ENCODE measurements around the gene BUD13.
"Not testable (repeated sequence)": the region's sequence is repeated elsewhere in the genome, so short reads cannot be mapped to it uniquely, and the experiment has no call there.

BUD13 gene

DNA sequence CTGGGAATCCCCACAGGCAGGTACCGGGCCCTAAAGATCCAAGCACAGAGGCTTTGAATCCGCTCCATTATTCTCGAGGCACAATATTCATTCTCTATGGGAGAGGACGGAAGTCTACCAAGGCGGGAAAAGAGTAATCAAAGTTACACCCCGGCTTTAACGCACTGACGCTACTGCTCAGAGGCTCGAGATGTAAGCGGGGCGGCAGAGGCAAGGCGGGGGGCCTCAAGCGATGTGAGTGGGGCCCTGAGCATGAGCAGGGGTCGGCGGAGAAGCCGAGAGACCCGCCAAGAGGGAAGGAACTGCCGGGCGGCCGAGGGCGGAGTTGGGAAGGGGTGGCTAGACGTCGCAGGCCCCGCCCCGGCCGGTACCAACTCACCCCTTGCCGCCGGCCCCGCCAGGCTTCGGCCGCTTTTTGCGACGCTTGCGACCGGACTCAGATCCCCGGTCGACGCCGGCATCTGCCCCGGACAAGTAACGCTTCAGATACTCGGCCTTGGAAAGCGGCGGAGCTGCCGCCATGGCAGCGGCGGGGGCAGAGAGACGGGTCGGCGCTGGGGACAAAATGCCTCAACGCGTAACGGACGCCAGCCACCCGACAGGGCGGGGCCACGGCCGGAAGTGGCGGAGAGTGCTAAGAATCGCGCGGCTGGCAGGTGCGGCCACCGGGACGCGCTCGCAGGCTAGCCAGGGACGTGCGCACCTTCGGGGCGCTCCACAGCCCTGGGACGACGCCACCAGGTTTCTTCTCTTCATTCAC, at the start of gene BUD13:
BUD13 (minus strand) TSS at position 545 of the 760 bp plus-strand sequence; CDS start at position 522, 23 bp downstream.
- no peak for DNase-seq

- no peak for DNase-seq
These were observed 49.8 kb upstream of the BUD13 start for GRCh38 chr11:116822575-116822974.

- no peak for DNase-seq
These were observed 48.5 kb upstream of the BUD13 start for GRCh38 chr11:116821050-116821918.

- DNase-seq, result no peak
These were observed 46.3 kb upstream of the BUD13 start for GRCh38 chr11:116819049-116819448.

- no peak for DNase-seq
These were observed 41.7 kb upstream of the BUD13 start for GRCh38 chr11:116814502-116814901.

GRCh38 chr11:116813781-116814471, 41.1 kb upstream of the BUD13 start:
- DNase-seq, result no peak

DNA sequence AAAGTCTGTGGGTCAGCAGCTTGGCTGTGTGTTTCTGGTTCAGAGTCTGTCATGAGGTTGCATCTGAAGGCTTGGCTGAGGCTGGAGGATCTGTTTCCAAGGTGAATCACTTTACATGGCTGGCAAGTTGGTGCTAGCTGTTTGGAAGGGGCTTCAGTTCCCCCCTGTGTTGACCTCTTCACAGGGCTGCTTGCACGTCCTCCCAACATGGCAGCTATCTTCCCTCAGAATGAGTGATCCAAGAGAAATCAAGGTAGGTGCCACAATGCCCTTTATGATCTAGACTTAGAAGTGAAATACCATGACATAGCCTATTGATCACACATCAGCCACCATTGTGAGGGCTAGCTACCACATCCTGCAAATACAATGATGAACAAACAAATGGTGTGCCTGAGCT, 40.4 kb upstream of the BUD13 start:
- DNase-seq, result no peak

GRCh38 chr11:116812109-116812508, 39.3 kb upstream of the BUD13 start:
- DNase-seq, result no peak

DNA sequence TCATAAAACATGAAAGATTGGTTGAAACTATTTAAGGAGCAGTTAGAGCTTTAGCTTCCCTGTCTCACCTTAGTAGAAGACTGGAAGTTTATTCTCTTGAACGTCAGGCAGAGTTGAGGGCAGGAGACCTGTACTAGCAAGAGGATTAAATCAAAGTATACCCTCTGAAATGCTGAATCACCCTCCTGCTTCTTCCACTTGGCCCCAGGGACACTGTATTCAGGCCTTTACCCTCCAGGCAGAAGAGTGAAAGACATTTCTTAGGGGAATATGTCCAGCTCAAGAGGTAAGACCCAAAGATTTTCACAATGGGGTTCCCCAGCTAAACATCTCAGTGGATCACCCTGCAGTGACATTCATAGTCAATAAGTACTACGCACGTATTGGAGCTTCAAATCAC, 38.4 kb upstream of the BUD13 start:
- no peak for DNase-seq

DNA sequence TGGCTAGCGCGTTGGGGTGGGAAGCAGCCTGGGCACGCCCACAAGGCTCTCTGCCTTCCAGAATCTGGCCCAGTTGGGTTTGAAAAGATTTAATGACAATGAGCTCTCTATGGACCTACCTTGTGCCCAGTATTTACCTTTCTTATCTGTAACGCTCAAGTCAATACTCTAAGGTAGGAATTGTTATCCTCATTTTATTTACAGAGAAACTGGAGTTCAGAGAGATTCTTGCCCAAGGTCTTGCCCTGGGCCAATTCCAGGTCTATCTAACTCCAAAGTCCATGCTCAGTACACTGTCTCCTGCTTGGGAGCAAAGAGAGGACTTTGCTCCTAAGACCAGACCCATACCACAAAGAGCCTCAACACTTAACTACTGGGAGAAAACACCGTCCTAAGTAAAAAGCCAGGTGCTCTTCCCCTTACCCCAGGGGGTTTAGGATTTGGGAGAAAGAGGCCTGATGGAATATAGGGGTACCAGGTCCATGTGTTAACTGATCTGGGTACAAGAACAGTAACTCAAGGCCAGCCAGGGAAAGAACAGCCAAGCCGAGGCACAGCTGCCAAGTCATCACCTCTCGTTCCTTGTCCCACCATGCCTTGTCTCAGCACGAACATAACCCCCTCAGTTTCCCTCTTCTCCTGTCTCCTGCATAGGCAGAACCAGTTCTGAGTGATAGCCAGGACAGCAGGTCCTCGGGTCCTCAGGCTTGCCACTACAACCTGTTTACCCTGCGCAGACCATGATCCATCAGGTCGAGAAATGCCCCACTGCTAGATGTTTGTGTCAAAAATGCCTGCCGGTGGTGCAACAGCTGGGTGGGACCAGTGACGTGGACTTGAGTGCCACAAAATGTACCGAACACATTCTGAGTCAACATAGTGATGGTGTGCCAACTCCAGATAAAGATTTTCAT, 35.7 kb upstream of the BUD13 start:
- DNase-seq, result no peak

GRCh38 chr11:116807601-116808261, 34.9 kb upstream of the BUD13 start:
- no peak for DNase-seq

- no peak for DNase-seq
These were observed 31.2 kb upstream of the BUD13 start for GRCh38 chr11:116804001-116804400.

DNA sequence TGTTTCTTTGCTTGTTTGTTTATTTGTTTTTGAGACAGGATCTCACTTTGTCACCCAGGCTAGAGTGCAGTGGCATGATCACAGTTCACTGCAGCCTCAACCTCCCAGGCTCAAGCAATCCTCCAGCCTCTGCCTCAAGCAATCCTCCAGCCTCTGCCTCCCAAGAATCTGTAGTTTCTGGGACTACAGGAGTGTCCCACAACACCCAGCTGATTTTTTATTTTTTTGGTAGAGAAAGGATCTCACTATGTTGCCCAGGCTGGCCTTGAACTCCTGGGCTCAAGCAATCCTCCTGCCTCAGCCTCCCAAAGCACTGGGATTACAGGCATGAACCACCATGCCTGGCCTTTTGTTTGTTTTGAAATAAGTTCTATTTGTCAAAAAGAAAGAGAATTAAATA, 28.9 kb upstream of the BUD13 start:
- DNase-seq, result not testable (repeated sequence)

DNA sequence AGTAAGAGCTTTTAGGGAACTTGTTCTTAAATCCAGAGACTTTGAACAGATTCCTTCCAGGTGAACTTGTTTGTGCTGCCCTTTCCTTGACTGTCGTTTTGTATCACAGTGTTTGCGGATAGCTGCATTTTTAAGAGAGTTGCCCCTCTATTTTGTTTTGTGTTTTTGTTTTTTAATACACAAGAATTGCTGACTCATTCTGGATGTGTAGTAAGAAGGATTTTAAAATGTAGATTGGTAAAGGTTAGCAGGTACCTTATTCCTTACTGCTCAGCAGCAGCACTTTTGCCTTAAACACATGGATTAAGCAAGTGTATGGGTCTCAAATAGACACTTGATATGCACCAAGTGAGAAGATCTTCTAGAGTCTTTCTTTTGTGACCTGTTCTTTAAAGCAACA, 27.8 kb upstream of the BUD13 start:
- no peak for DNase-seq

- no peak for DNase-seq
These were observed 25.6 kb upstream of the BUD13 start for GRCh38 chr11:116798368-116798767.

GRCh38 chr11:116797816-116798215, 25.0 kb upstream of the BUD13 start:
- no peak for DNase-seq

GRCh38 chr11:116796548-116796947, 23.8 kb upstream of the BUD13 start:
- no peak for DNase-seq

- DNase-seq, result no peak
These were observed 22.1 kb upstream of the BUD13 start for GRCh38 chr11:116794851-116795250.

GRCh38 chr11:116793772-116794097, 20.9 kb upstream of the BUD13 start:
- DNase-seq, result no peak

- no peak for DNase-seq
These were observed 20.3 kb upstream of the BUD13 start for GRCh38 chr11:116792869-116793771.
